GM19438 (cell line): ENCODE measurements around the gene PLA2G2F.
"Not testable (repeated sequence)": the region's sequence is repeated elsewhere in the genome, so short reads cannot be mapped to it uniquely, and the experiment has no call there.

Experiments
- ATAC-seq: cut with Tn5 transposase; IDR thresholded peaks from one replicate; pipeline ENCODE4 v1.9.1; 2021; ENCODE audit warnings: low read depth; ENCODE audit not compliant: unreplicated experiment

Gene PLA2G2F

DNA sequence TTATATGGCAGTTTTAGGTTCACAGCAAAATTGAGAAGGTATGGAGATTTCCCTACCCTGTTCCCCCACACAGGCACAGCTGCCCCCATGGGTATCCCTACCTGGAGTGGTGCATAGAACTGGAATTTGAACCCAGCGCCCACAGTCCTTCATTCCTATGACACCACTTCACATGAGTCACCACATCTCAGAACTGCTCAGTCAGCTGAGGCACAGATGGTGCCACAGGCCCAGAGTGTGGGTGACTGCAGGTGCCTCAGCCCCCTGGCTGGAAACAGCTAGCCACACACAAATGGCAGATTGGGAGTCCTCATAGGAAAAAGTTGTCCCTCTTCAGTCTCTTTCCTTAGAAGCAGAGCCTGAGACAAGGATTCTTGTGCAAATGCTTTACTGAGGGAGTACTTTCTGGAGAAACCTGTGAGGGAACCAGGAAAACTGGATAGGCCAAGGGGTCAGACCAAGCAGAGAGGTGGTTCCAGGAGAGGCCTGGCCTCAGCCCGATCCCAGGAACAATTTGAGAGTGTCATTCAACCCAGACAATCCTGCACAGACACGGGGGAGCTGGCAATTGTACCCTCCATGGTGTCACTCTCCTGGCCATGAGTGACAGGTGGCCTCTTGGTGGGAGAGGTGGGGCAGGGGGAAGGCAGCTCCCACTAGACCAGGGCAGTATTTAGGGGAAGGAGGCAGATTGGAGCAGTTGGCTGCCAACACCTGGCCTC lies 26.7 kb upstream of the PLA2G2F start:
- no peak for ATAC-seq

GRCh38 chr1:20114021-20114648 lies 25.0 kb upstream of the PLA2G2F start:
- no peak for ATAC-seq

DNA sequence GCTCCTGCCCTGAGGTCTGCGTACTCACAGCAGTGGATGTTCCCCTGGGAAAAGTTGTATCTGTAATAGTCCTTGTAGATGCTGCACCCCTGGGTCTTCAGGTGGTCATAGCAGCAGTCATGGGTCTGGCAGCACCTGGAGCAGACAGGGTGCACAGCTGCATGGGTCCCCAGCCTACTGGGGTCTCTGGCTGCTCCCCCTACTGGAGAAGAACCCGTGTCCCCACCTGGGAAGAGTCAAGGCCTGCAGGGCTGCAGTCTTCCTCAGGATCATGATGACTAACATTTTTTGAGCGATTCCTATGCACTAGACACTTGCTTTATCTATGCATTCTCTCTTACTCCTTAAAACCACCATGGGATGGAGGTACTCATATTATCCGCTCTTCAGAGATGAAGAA lies 23.6 kb upstream of the PLA2G2F start:
- no peak for ATAC-seq

GRCh38 chr1:20115916-20116315 lies 23.2 kb upstream of the PLA2G2F start:
- ATAC-seq, result no peak

DNA sequence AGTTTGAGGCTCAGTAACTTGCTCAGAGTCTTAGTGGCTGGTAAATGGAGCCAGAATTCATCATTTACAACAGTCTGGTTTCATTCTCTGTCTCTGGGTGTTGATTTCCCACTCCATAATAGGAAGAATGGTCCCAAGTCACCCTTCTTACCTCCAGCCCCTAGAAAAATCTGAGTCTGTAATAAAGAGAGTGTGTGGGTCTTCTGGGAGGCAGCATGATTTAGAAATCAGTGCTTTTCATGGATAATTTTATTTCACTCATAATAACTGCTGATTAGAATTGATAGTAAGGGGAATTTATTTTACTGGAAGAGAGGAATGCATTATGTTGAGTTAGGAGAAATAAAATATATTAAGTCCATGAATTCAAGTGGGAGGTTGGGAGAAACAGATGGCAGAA lies 21.9 kb upstream of the PLA2G2F start:
- ATAC-seq, result no peak

DNA sequence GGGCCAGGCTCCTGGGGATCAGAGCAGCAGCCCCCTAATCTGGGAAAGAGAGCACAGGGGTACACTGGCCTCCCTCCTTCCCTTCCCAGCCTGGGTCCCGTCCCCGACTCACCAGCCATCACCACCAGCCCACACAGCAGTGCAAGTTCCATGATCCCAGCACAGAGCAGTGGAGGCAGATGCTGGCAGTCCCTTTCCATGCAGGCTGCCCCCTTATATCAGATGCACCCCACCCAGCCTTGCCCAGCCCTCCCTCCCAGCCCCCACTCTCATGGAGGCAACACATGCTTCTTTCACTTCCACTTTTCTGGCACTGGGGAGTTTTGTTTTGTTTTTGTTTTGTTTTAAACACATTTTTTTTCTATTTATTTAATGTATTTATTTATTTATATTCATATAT lies 19.8 kb upstream of the PLA2G2F start, which contains the start of gene PLA2G2D:
Gene PLA2G2D (minus strand): TSS at position 190 of the 400 bp plus-strand sequence. CDS start 38 bp downstream, at position 152.
- no peak for ATAC-seq

- no peak for ATAC-seq
Measured at GRCh38 chr1:20120796-20121195, 18.3 kb upstream of the PLA2G2F start.

GRCh38 chr1:20123722-20124455 lies 15.2 kb upstream of the PLA2G2F start:
- ATAC-seq, result no peak

DNA sequence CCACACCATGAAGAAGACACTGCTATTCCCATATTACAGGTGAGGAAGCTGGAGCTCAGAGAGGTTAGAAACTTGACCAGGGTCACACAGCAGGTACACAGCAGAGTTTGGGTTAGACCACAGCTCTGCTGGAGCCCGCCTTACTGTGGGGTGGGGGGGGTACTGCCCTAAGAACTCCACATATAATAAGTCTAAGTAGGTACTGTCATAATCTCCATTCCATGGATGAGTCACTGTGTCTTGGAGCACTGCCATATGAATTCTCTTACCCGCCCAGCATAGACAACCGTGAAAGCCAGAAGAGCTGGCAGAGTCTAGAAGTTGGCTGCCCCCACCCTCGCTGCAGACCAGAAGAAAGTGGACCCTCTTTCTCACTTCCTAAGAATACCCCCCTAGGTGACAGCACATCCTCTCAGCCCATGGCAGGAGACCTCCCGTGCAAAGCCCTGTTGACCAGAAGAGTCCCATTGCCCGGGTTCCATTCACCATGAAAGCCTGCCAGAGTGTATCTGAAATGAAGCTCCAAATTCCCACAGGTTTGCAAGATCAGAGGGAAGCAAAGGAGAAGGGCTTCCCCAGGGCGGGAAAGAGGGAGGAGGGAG lies 14.6 kb upstream of the PLA2G2F start:
- no peak for ATAC-seq

DNA sequence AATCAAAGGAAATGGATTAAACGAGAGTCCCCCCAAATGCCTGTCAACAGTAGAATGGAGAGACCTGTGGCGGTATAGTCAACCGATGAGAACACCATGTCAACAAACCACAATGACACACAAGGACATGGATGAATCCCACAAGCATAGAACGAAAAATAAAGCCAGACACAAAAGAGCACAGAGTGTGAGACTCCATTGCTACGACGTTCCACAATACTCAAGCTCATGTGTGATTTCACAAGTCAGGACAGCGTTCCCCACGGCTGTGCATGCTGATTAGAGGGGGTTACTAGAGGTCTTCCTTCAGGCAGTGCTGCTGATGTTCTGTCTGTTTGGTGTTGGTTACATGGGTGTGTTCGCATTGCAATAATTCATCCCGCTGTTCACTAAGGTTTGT lies 14.0 kb upstream of the PLA2G2F start:
- no peak for ATAC-seq

DNA sequence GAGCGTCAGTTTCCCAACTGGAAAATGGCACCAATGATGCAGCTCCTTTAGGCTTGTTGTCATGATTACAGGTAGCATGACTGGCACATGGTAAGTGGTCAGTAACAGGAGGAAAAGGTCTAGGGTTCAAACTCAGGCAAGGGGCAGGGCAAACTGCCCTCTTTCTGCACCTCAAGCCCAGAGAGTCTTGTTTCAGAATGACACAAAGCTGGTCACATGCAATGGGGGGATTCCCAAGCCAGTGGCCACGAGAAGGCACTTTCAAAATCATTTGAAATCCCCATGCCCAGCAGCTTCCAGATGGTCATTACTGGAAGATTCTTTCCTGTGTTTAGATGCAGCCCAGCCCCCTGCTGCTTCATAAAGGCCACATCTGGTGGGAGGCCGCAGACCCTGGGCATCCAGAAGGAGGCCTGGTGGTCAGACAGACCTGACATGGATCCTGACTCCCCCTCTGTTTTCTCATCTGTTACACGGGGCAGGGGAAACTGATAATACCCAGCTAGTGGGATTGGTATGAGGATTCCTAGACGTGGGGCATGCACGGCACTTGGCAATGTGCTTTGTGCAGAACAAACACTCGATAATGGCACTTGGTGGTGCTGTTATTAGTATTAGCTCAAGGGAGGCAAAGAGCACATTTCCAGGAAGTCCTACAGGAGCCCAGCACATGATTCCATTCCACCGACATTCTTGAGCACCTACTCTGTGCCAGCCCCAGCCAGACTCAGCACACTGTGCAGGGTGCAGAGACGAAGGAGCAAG lies 12.9 kb upstream of the PLA2G2F start:
- no peak for ATAC-seq

- ATAC-seq, result no peak
Measured at GRCh38 chr1:20126806-20127440, 12.2 kb upstream of the PLA2G2F start.

DNA sequence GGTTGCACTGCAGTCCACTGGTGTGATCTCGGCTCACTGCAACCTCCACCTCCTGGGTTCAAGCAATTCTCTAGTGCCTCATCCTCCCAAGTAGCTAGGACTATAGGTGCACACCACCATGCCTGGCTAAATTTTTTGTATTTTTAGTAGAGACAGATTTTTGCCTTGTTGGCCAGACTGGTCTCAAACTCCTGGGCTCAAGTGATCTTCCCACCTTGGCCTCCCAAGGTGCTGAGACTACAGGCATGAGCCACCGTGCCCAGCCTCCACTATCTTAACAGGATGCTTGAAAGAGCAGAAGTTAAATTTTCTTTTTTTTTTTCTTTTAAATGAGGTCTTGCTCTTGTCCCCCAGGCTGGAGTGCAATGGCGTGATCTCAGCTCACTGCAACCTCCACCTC lies 8.6 kb upstream of the PLA2G2F start:
- ATAC-seq, result not testable (repeated sequence)

DNA sequence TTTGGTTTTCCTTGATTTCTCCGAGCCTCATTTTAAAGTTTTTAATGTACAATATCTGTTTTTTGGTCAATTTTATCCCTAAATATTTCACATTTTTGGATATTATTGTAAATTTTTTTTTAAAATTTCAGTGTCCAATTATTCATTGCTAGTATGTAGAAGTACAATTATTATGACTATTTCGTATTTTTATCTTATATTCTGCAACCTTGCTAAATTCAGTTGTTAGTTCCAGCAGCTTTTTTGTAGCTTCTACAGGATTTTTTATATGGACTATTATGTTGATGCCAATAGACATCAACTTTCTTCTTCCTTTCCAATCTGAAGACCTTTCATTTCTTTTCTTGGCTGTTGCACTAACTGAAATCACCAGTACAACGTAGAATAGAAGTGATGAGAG lies 4.1 kb upstream of the PLA2G2F start:
- ATAC-seq, result no peak

DNA sequence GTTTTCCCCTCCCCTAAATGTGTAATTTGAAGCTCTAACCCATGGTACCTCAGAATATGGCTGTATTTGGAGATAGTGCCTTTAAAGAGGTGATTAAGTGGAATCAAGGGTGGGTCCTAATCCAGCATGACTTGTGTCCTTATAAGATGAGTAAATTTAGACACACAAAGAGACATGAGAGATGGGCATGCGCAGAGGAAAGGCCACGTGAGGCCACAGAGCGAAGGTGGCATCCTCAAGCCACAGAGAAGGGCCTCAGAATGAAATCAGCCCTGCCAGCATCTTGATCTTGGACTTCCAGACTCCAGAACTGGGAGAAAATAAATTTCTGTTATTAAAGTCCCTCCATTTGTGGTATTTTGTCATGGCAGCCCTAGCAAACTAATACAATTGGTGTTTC lies 2.9 kb upstream of the PLA2G2F start:
- ATAC-seq, result no peak

- no peak for ATAC-seq
Measured at GRCh38 chr1:20137055-20137454, 2.1 kb upstream of the PLA2G2F start.

DNA sequence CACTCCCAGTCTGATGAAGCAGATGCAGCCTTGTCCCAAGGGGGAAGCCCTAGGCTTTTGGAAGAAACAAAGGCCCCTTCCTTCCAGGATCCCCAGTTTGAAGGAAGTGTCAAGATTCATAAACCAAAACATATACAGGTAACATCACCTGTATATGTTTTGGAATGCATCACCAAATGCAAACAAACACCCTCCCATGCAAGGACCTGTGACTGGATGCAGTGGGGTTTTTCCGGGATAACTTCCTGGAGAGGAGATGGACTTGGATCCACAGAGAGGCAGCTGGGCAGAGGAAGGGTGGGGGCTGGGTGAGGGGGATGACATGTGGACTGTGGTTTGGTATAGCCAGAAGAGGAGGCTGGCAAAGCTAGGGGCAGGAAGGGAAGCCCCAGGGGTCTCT lies 1.5 kb upstream of the PLA2G2F start:
- no peak for ATAC-seq

DNA sequence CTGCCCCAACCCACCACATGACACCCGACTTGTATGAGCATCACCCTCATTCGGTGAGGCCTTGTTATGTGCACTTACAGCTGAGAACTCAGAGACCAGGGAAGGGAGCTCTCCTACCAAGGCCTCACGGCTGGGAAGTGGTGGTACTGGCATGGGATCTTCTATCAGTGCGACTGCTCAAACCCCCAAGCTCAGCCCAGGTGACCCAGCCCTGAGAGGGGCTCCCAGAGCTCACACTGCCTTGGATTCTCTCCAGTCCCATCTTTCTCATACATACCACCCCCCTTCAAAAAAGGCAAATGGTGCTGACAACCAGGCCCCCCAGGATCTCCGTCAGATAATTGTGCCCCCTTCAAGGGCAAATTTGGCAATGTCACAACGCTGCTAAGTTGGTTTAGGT lies 777 bp upstream of the PLA2G2F start:
- no peak for ATAC-seq

GRCh38 chr1:20139776-20140612 lies 871 bp downstream of the PLA2G2F start:
- ATAC-seq, result no peak
